HG03469 (cell line): ENCODE data around the gene AFG1L.

Experiments used
- ATAC-seq: cut with Tn5 transposase; IDR thresholded peaks from one replicate; pipeline ENCODE4 v1.9.1; 2021; ENCODE audit warnings: mild to moderate bottlenecking, moderate library complexity, moderate number of reproducible peaks; ENCODE audit not compliant: unreplicated experiment

Gene AFG1L

GRCh38 chr6:108568551-108569305 is 273.9 kb downstream of the AFG1L start:
- ATAC-seq = no peak

GRCh38 chr6:108570517-108570916 is 275.7 kb downstream of the AFG1L start:
- ATAC-seq = no peak

GRCh38 chr6:108574457-108575141 is 279.7 kb downstream of the AFG1L start:
- ATAC-seq = no peak
